ENCODE data around the gene SLC52A1.

Gene SLC52A1

GRCh38 chr17:5042157-5043022, 7.2 kb upstream of the SLC52A1 start:
- Histone ChIP-seq H3K4me1 (ENCODE audit: control insufficient read depth, low read length) (peaks cover 9% of the 10 kb centered on the region), H4K20me1 (ENCODE audit: control insufficient read depth, insufficient read depth, low read depth, low read length) (no peaks in the 10 kb centered on the region), H3K9me2 (replicated peaks; ENCODE audit: control insufficient read depth, low read length) (no peaks in the 10 kb centered on the region), H3K36me3 (ENCODE audit: control insufficient read depth, low read length) (no peaks in the 10 kb centered on the region), H3K9me3 (ENCODE audit: control insufficient read depth, insufficient read depth, low read length) (no peaks in the 10 kb centered on the region), H3K4me3 (ENCODE audit: low read length) (no peak overlapping the region), H3K4me2 (ENCODE audit: low read length) (peak overlapping the region; percentile 14; the same call in 1 of the 2 replicates), H3K79me2 (ENCODE audit: control insufficient read depth, low read length) (no peaks in the 10 kb centered on the region), H3K27me3 (ENCODE audit: control insufficient read depth, low read length) (no peaks in the 10 kb centered on the region), H3F3A (ENCODE audit: control insufficient read depth, insufficient read depth) (no peaks in the 10 kb centered on the region), H3K27ac (ENCODE audit: low read depth, low read length) (no peak overlapping the region)
- TF ChIP-seq, protein P1, sequence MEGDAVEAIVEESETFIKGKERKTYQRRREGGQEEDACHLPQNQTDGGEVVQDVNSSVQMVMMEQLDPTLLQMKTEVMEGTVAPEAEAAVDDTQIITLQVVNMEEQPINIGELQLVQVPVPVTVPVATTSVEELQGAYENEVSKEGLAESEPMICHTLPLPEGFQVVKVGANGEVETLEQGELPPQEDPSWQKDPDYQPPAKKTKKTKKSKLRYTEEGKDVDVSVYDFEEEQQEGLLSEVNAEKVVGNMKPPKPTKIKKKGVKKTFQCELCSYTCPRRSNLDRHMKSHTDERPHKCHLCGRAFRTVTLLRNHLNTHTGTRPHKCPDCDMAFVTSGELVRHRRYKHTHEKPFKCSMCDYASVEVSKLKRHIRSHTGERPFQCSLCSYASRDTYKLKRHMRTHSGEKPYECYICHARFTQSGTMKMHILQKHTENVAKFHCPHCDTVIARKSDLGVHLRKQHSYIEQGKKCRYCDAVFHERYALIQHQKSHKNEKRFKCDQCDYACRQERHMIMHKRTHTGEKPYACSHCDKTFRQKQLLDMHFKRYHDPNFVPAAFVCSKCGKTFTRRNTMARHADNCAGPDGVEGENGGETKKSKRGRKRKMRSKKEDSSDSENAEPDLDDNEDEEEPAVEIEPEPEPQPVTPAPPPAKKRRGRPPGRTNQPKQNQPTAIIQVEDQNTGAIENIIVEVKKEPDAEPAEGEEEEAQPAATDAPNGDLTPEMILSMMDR (IDR thresholded peaks at IDR 0.05; ENCODE audit: low read depth, low read length, poor library complexity, severe bottlenecking) = no peak
- no peak for TF ChIP-seq EZH2phosphoT487 (IDR thresholded peaks at IDR 0.05; ENCODE audit: borderline replicate concordance, low read length)

- Histone ChIP-seq H3K4me3 (ENCODE audit: low read length) (no peak overlapping the region), H3K9me3 (ENCODE audit: control insufficient read depth, insufficient read depth, low read length) (no peaks in the 10 kb centered on the region)
These were observed 575 bp downstream of the SLC52A1 start for GRCh38 chr17:5034651-5035050.

DNA sequence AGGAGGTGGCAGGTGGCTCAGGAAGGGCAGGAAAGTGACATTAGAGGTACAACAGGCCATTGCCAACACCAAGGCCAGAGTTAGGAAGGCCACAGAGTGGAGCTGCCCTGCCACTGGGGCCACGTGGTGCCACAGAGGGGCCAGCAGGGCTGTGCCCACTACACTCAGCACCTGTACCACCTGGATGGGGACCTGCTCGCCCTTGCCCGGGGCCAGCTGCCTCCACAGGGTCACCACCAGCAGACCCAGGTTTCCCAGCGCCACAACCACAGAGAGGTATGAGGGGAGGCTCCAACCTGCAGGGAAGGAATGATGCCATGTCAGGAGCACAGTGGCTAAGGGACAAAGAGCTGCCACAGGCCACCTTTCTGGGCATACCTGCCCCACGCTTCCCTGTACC, 1.2 kb downstream of the SLC52A1 start:
- Histone ChIP-seq H3K4me2 (ENCODE audit: low read length) (no peak overlapping the region), H3K4me1 (ENCODE audit: control insufficient read depth, low read length) (peaks cover 34% of the 10 kb centered on the region), H4K20me1 (ENCODE audit: control insufficient read depth, insufficient read depth, low read depth, low read length) (no peaks in the 10 kb centered on the region), H3K27ac (ENCODE audit: low read depth, low read length) (no peak overlapping the region), H3K79me2 (ENCODE audit: control insufficient read depth, low read length) (no peaks in the 10 kb centered on the region), H3K4me3 (ENCODE audit: low read length) (no peak overlapping the region), H3K27me3 (ENCODE audit: control insufficient read depth, low read length) (0 out of 2 replicates have a peak, but pooled peaks cover 5% of the 10 kb centered on the region), H3K9me2 (replicated peaks; ENCODE audit: control insufficient read depth, low read length) (no peaks in the 10 kb centered on the region), H3F3A (ENCODE audit: control insufficient read depth, insufficient read depth) (peaks cover 8% of the 10 kb centered on the region), H3K36me3 (ENCODE audit: control insufficient read depth, low read length) (no peaks in the 10 kb centered on the region), H3K9me3 (ENCODE audit: control insufficient read depth, insufficient read depth, low read length) (no peaks in the 10 kb centered on the region)
- TF ChIP-seq EZH2phosphoT487 (IDR thresholded peaks at IDR 0.05; ENCODE audit: borderline replicate concordance, low read length) = no peak
- TF ChIP-seq, protein P1 (IDR thresholded peaks at IDR 0.05; ENCODE audit: low read depth, low read length, poor library complexity, severe bottlenecking) = no peak

More at GRCh38 chr17:5034651-5035050, 575 bp downstream of the SLC52A1 start:
- 0 out of 2 replicates have a peak, but pooled peaks cover 5% of the 10 kb centered on the region for H3K27me3 ChIP-seq (ENCODE audit: control insufficient read depth, low read length)
- no peaks in the 10 kb centered on the region for H4K20me1 ChIP-seq (ENCODE audit: control insufficient read depth, insufficient read depth, low read depth, low read length)
- H3K9me2 ChIP-seq (replicated peaks; ENCODE audit: control insufficient read depth, low read length) = no peaks in the 10 kb centered on the region
- peaks cover 34% of the 10 kb centered on the region for H3K4me1 ChIP-seq (ENCODE audit: control insufficient read depth, low read length)
- H3K36me3 ChIP-seq (ENCODE audit: control insufficient read depth, low read length) = no peaks in the 10 kb centered on the region
- no peak for TF ChIP-seq EZH2phosphoT487 (IDR thresholded peaks at IDR 0.05; ENCODE audit: borderline replicate concordance, low read length)
- TF ChIP-seq, protein P1 (IDR thresholded peaks at IDR 0.05; ENCODE audit: low read depth, low read length, poor library complexity, severe bottlenecking) = no peak
- no peak overlapping the region for H3K27ac ChIP-seq (ENCODE audit: low read depth, low read length)
- H3K4me2 ChIP-seq (ENCODE audit: low read length) = no peak overlapping the region
- H3F3A ChIP-seq (ENCODE audit: control insufficient read depth, insufficient read depth) = peaks cover 8% of the 10 kb centered on the region
- no peaks in the 10 kb centered on the region for H3K79me2 ChIP-seq (ENCODE audit: control insufficient read depth, low read length)
